SK-N-SH treated with all-trans-retinoic acid at 6 μM for 48 hours (cell line): Measurements from ENCODE around the gene AFDN.

Experiments
- ATAC-seq: fragments of 200-7000 bp; cut with Tn5 transposase; 3 replicates; pipeline ENCODE4 v1.9.1; 2020; ENCODE audit warnings: mild to moderate bottlenecking, moderate library complexity
- ARNTL ChIP-seq: fragments of 450-650 bp; formaldehyde crosslinking; IDR thresholded peaks from 2 replicates; pipeline ENCODE4 v1.5.0; 2020; ENCODE audit warnings: low read depth, mild to moderate bottlenecking, moderate library complexity, borderline replicate concordance
- BACH2 ChIP-seq: fragments of 250-450 bp; sonication (Bioruptor Pico); IDR thresholded peaks from 2 replicates; pipeline ENCODE4 v1.9.0; 2021; ENCODE audit warnings: mild to moderate bottlenecking, borderline replicate concordance
- CSDC2 ChIP-seq: fragments of 250-450 bp; sonication (Bioruptor Pico); IDR thresholded peaks from 2 replicates; pipeline ENCODE4 v1.5.0; 2020; ENCODE audit warnings: mild to moderate bottlenecking, moderate library complexity
- ESRRG ChIP-seq: fragments of 250-450 bp; sonication (Bioruptor Pico); IDR thresholded peaks from 2 replicates; pipeline ENCODE4 v1.6.1; 2021; ENCODE audit warnings: mild to moderate bottlenecking
- GLIS3 ChIP-seq: fragments of 250-450 bp; sonication (Bioruptor Pico); IDR thresholded peaks from 2 replicates; pipeline ENCODE4 v1.5.0; 2020; ENCODE audit warnings: mild to moderate bottlenecking, moderate library complexity
- ISL1 ChIP-seq: fragments of 250-450 bp; sonication (Bioruptor Pico); IDR thresholded peaks from 2 replicates; pipeline ENCODE4 v2.1.2; 2022; ENCODE audit warnings: mild to moderate bottlenecking, moderate library complexity
- OSR1 ChIP-seq: fragments of 250-450 bp; sonication (Bioruptor Pico); IDR thresholded peaks from 2 replicates; pipeline ENCODE4 v1.8.0; 2022; ENCODE audit warnings: moderate library complexity, mild to moderate bottlenecking, inconsistent platforms
- PPARA ChIP-seq: fragments of 250-450 bp; sonication (Bioruptor Pico); IDR thresholded peaks from 2 replicates; pipeline ENCODE4 v1.5.0; 2020; ENCODE audit warnings: mild to moderate bottlenecking, borderline replicate concordance
- RARB ChIP-seq: fragments of 250-450 bp; sonication (Bioruptor Pico); IDR thresholded peaks from 2 replicates; pipeline ENCODE4 v1.8.0; 2021; ENCODE audit warnings: mild to moderate bottlenecking, moderate library complexity
- SNAI2 ChIP-seq: fragments of 250-450 bp; sonication (Bioruptor Pico); IDR thresholded peaks from 2 replicates; pipeline ENCODE4 v1.5.0; 2020; ENCODE audit warnings: mild to moderate bottlenecking, moderate library complexity
- TCF4 ChIP-seq: fragments of 250-450 bp; sonication (Bioruptor Pico); IDR thresholded peaks from 2 replicates; pipeline ENCODE4 v1.8.0; 2021; ENCODE audit warnings: mild to moderate bottlenecking, moderate library complexity, borderline replicate concordance
- ZC3H10 ChIP-seq: fragments of 250-450 bp; sonication (Bioruptor Pico); IDR thresholded peaks from 2 replicates; pipeline ENCODE4 v1.5.1; 2021; ENCODE audit warnings: mild to moderate bottlenecking, moderate library complexity
- ZFP3 ChIP-seq: fragments of 250-450 bp; sonication (Bioruptor Pico); IDR thresholded peaks from 2 replicates; pipeline ENCODE4 v1.5.0; 2020; ENCODE audit warnings: mild to moderate bottlenecking, moderate library complexity
- ZFP30 ChIP-seq: fragments of 450-650 bp; formaldehyde crosslinking; IDR thresholded peaks from 2 replicates; pipeline ENCODE4 v1.5.0; 2022; ENCODE audit warnings: mild to moderate bottlenecking, moderate library complexity
- ZNF70 ChIP-seq: fragments of 450-650 bp; formaldehyde crosslinking; IDR thresholded peaks from 2 replicates; pipeline ENCODE4 v1.5.0; 2020; ENCODE audit warnings: mild to moderate bottlenecking, moderate library complexity
- TF ChIP-seq, protein P1 (sequence below): fragments of 250-450 bp; sonication (Bioruptor Pico); IDR thresholded peaks from 2 replicates; pipeline ENCODE4 v1.5.0; 2020; ENCODE audit warnings: mild to moderate bottlenecking, moderate library complexity
- TF ChIP-seq, protein P2 (sequence below): fragments of 250-450 bp; sonication (Bioruptor Pico); IDR thresholded peaks from 2 replicates; pipeline ENCODE4 v1.8.0; 2021; ENCODE audit warnings: low read depth, mild to moderate bottlenecking, moderate library complexity, borderline replicate concordance
- TF ChIP-seq, protein P3 (sequence below): fragments of 250-450 bp; sonication (Bioruptor Pico); IDR thresholded peaks from 2 replicates; pipeline ENCODE4 v1.8.0; 2020; ENCODE audit warnings: mild to moderate bottlenecking, moderate library complexity, borderline replicate concordance

Gene AFDN

DNA sequence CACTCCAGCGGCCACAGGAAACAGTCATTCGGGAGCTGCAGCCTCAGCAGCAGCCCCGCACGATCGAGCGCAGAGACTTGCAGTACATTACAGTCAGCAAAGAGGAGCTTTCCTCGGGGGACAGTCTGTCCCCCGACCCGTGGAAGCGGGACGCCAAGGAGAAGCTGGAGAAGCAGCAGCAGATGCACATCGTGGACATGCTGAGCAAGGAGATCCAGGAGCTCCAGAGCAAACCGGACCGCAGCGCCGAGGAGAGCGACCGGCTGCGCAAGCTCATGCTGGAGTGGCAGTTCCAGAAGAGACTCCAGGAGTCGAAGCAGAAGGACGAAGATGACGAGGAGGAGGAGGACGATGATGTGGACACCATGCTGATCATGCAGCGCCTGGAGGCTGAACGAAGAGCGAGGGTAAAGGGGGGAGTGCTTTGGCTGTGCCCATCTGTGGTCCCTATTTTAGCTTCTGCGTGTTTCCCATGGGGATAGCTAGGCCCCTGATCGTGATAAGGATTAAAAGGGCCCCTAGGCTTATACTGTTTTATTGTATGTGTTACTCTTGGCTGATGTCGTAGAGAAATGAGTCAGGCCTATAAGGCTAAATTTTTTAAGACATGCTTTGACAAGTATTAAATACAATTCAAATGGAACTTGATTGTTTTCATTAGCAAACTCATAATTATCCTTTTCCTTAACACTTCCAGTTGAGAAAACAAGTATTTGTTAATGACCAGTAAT, 125.2 kb downstream of the AFDN start:
- no peak for TF ChIP-seq CSDC2 (CRISPR knock-in tag)
- no peak for ATAC-seq

DNA sequence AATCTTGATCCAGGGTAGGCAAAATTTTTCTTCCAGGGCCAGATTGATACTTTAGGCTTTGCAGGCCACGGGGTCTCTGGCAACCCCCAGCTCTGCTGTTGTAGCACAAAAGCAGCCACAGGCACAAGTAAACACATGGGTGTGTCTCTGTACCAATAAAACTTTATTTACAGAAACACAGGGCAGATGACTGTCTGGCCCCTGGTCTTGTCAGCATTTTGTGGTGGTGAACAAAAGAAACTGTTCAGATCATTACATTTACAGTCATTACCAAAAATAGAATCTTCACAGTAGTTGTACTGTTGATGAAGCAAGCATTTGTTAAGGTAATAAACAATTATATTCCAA, 125.8 kb downstream of the AFDN start:
- no peak for ATAC-seq
- TF ChIP-seq ZFP3 (CRISPR knock-in tag) = no peak
- no peak for TF ChIP-seq ESRRG (CRISPR knock-in tag)
- TF ChIP-seq TCF4 (CRISPR knock-in tag) = no peak
- TF ChIP-seq OSR1 (CRISPR knock-in tag) = no peak
- no peak for TF ChIP-seq ZC3H10
- TF ChIP-seq BACH2 (CRISPR knock-in tag) = no peak
- TF ChIP-seq ZNF70 = no peak
- no peak for TF ChIP-seq ARNTL (CRISPR knock-in tag)
- TF ChIP-seq RARB (CRISPR knock-in tag) = no peak

DNA sequence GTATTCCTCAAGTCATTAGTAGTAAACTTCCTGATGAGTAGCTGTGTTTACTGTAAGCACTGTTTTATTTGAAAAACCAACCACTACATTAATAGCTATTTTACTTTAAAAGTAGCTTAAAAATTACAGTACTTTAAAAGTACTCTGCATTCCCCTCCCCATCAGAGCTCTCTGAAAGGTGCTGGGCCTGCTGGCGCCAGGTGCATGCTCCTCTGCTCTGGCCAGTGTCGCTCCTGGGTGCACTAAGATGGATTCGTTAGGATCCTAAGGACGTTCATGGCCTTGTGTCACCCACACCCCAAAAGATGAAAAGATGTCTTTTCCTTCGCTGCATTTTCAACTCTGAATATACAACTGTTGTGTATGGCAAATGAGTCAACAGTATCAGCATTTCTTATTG, 126.8 kb downstream of the AFDN start:
- ATAC-seq = no peak
- TF ChIP-seq ZFP3 (CRISPR knock-in tag) = no peak
- TF ChIP-seq OSR1 (CRISPR knock-in tag) = no peak
- TF ChIP-seq, protein P1, sequence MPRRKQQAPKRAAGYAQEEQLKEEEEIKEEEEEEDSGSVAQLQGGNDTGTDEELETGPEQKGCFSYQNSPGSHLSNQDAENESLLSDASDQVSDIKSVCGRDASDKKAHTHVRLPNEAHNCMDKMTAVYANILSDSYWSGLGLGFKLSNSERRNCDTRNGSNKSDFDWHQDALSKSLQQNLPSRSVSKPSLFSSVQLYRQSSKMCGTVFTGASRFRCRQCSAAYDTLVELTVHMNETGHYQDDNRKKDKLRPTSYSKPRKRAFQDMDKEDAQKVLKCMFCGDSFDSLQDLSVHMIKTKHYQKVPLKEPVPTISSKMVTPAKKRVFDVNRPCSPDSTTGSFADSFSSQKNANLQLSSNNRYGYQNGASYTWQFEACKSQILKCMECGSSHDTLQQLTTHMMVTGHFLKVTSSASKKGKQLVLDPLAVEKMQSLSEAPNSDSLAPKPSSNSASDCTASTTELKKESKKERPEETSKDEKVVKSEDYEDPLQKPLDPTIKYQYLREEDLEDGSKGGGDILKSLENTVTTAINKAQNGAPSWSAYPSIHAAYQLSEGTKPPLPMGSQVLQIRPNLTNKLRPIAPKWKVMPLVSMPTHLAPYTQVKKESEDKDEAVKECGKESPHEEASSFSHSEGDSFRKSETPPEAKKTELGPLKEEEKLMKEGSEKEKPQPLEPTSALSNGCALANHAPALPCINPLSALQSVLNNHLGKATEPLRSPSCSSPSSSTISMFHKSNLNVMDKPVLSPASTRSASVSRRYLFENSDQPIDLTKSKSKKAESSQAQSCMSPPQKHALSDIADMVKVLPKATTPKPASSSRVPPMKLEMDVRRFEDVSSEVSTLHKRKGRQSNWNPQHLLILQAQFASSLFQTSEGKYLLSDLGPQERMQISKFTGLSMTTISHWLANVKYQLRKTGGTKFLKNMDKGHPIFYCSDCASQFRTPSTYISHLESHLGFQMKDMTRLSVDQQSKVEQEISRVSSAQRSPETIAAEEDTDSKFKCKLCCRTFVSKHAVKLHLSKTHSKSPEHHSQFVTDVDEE (CRISPR knock-in tag) = no peak
- no peak for TF ChIP-seq ARNTL (CRISPR knock-in tag)
- no peak for TF ChIP-seq ZFP30 (CRISPR knock-in tag)

DNA sequence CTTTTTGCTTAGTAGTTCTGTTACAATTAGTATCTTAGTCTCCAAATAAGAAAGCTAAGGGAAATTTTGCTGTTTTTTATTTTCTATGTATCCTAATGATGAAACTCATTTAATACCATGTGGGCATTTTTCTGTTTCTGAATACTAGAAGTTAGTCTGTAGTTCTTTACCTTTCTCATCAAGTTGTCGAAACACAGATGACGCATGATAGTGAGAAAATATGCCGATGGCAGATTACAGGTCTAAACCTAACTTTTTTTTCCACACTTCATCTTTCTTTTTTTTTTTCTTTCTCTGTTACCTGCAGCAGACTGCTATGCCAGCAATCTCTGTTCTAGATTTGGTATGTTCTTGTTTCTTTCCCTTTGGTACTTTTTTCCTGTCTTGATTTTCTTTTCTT, 127.4 kb downstream of the AFDN start:
- no peak for ATAC-seq
- TF ChIP-seq ZFP30 (CRISPR knock-in tag) (no peak), ZNF70 (no peak), ARNTL (CRISPR knock-in tag) (no peak), TCF4 (CRISPR knock-in tag) (no peak), ESRRG (CRISPR knock-in tag) (no peak), BACH2 (CRISPR knock-in tag) (no peak), ZFP3 (CRISPR knock-in tag) (no peak), PPARA (no peak), CSDC2 (CRISPR knock-in tag) (no peak), ISL1 (CRISPR knock-in tag) (no peak), SNAI2 (no peak), GLIS3 (CRISPR knock-in tag) (no peak), RARB (CRISPR knock-in tag) (no peak)
- TF ChIP-seq, protein P2, sequence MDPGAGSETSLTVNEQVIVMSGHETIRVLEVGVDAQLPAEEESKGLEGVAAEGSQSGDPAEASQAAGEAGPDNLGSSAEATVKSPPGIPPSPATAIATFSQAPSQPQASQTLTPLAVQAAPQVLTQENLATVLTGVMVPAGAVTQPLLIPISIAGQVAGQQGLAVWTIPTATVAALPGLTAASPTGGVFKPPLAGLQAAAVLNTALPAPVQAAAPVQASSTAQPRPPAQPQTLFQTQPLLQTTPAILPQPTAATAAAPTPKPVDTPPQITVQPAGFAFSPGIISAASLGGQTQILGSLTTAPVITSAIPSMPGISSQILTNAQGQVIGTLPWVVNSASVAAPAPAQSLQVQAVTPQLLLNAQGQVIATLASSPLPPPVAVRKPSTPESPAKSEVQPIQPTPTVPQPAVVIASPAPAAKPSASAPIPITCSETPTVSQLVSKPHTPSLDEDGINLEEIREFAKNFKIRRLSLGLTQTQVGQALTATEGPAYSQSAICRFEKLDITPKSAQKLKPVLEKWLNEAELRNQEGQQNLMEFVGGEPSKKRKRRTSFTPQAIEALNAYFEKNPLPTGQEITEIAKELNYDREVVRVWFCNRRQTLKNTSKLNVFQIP (CRISPR knock-in tag) = no peak
- TF ChIP-seq, protein P1 (CRISPR knock-in tag) = no peak

DNA sequence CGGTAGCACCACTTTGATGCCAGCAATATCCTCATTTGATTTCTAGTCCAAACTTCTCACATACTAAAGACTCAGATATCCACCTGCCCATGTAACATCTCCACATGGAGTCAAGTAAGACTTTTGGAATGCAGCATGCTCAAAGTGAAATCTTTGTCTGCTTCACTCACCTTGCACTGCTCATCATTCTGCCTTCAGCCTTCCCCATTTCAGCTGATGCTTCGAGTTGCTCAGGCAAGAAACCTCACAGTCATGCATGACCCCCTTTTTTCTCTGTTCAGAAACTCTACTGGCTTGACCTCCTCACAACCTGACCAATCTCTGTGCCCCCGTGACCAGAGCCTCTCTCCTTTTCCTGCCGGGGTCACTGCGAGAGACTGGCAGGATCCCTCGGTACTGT, 129.8 kb downstream of the AFDN start:
- TF ChIP-seq PPARA = no peak
- TF ChIP-seq, protein P3, sequence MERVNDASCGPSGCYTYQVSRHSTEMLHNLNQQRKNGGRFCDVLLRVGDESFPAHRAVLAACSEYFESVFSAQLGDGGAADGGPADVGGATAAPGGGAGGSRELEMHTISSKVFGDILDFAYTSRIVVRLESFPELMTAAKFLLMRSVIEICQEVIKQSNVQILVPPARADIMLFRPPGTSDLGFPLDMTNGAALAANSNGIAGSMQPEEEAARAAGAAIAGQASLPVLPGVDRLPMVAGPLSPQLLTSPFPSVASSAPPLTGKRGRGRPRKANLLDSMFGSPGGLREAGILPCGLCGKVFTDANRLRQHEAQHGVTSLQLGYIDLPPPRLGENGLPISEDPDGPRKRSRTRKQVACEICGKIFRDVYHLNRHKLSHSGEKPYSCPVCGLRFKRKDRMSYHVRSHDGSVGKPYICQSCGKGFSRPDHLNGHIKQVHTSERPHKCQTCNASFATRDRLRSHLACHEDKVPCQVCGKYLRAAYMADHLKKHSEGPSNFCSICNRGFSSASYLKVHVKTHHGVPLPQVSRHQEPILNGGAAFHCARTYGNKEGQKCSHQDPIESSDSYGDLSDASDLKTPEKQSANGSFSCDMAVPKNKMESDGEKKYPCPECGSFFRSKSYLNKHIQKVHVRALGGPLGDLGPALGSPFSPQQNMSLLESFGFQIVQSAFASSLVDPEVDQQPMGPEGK = no peak
- TF ChIP-seq, all 23 proteins: peak for 0
- no peak for ATAC-seq
